ENCODE measurements around the gene ZDHHC12. TPM values are rescaled to one million over a fixed set of nuclear protein-coding genes. Genes with fewer than 3 reads are reported as not detected.

Gene ZDHHC12
- total RNA-seq, 2 donors from 2014 or later = 66.2 to 123 TPM

- TF ChIP-seq POLR2AphosphoS5 (IDR thresholded peaks at IDR 0.05) = no peak
- TF ChIP-seq POLR2A (IDR thresholded peaks at IDR 0.05) = no peak
- TF ChIP-seq CTCF (IDR thresholded peaks at IDR 0.05) = no peak
- H3K4me1 ChIP-seq (replicated peaks) = no peaks in the 10 kb centered on the region
- no peak for DNase-seq (ENCODE audit: low spot score)
- H3K27me3 ChIP-seq (replicated peaks; ENCODE audit: insufficient read depth) = no peaks in the 10 kb centered on the region
- H3K27ac ChIP-seq = no peak overlapping the region
- H3K4me3 ChIP-seq = no peak overlapping the region
- intact Hi-C loops (cut with DNase I) = no loop called here
- H3K36me3 ChIP-seq = no peaks in the 10 kb centered on the region
- H3K9me3 ChIP-seq = no peaks in the 10 kb centered on the region
- 80% methylated on average over 9 of the region's 9 CpGs for WGBS
These were observed 38.9 kb upstream of the ZDHHC12 start for GRCh38 chr9:128762671-128763449.

GRCh38 chr9:128757602-128758001 lies 33.7 kb upstream of the ZDHHC12 start:
- H3K27me3 ChIP-seq (replicated peaks; ENCODE audit: insufficient read depth) = no peaks in the 10 kb centered on the region
- no peak overlapping the region for H3K27ac ChIP-seq
- H3K36me3 ChIP-seq = peaks cover under 1 to 11% of the 10 kb centered on the region in 2 donors
- TF ChIP-seq POLR2A (IDR thresholded peaks at IDR 0.05) = no peak
- no peak for DNase-seq (ENCODE audit: low spot score)
- intact Hi-C loops (cut with DNase I) = no loop called here
- no peak overlapping the region for H3K4me3 ChIP-seq
- no peaks in the 10 kb centered on the region for H3K9me3 ChIP-seq
- H3K4me1 ChIP-seq (replicated peaks) = no peaks in the 10 kb centered on the region
- 72% methylated on average over 6 of the region's 6 CpGs for WGBS

- no peak overlapping the region for H3K4me3 ChIP-seq
- intact Hi-C loops (cut with DNase I) = no loop called here
- no peak for TF ChIP-seq POLR2AphosphoS5 (IDR thresholded peaks at IDR 0.05)
- TF ChIP-seq CTCF (IDR thresholded peaks at IDR 0.05) = no peak
- TF ChIP-seq POLR2A (IDR thresholded peaks at IDR 0.05) = no peak
- WGBS = 95% methylated on average over 13 of the region's 16 CpGs
- DNase-seq (ENCODE audit: low spot score) = no peak
- H3K27ac ChIP-seq = no peak overlapping the region
- H3K9me3 ChIP-seq = no peaks in the 10 kb centered on the region
- no peaks in the 10 kb centered on the region for H3K27me3 ChIP-seq (replicated peaks; ENCODE audit: insufficient read depth)
- H3K4me1 ChIP-seq (replicated peaks) = no peaks in the 10 kb centered on the region
- peaks cover 7 to 21% of the 10 kb centered on the region in 2 donors for H3K36me3 ChIP-seq
These were observed 29.7 kb upstream of the ZDHHC12 start for GRCh38 chr9:128753627-128754026.

- no peak overlapping the region for H3K27ac ChIP-seq
- no peak overlapping the region for H3K4me3 ChIP-seq
- H3K9me3 ChIP-seq = no peaks in the 10 kb centered on the region
- DNase-seq (ENCODE audit: low spot score) = no peak
- intact Hi-C loops (cut with DNase I) = no loop called here
- no peak for TF ChIP-seq CTCF (IDR thresholded peaks at IDR 0.05)
- no peak for TF ChIP-seq POLR2AphosphoS5 (IDR thresholded peaks at IDR 0.05)
- TF ChIP-seq POLR2A (IDR thresholded peaks at IDR 0.05) = no peak
- WGBS = 93% methylated on average over 20 of the region's 22 CpGs
- H3K27me3 ChIP-seq (replicated peaks; ENCODE audit: insufficient read depth) = no peaks in the 10 kb centered on the region
- peaks cover 7 to 21% of the 10 kb centered on the region in 2 donors for H3K36me3 ChIP-seq
- no peaks in the 10 kb centered on the region for H3K4me1 ChIP-seq (replicated peaks)
These were observed 27.1 kb upstream of the ZDHHC12 start for GRCh38 chr9:128750926-128751595.

GRCh38 chr9:128747241-128747640 lies 23.3 kb upstream of the ZDHHC12 start:
- 92% methylated on average over 1 of the region's 1 CpG for WGBS
- Histone ChIP-seq H3K9me3 (no peaks in the 10 kb centered on the region), H3K27me3 (replicated peaks; ENCODE audit: insufficient read depth) (no peaks in the 10 kb centered on the region), H3K4me3 (no peak overlapping the region), H3K27ac (no peak overlapping the region), H3K36me3 (peaks cover 3 to 6% of the 10 kb centered on the region in 2 donors), H3K4me1 (replicated peaks) (no peaks in the 10 kb centered on the region)
- no peak for DNase-seq (ENCODE audit: low spot score)
- TF ChIP-seq POLR2A (IDR thresholded peaks at IDR 0.05) (no peak), CTCF (IDR thresholded peaks at IDR 0.05) (no peak), POLR2AphosphoS5 (IDR thresholded peaks at IDR 0.05) (no peak)
- intact Hi-C loops (cut with DNase I) = no loop called here

Measured in prostate gland (tissue), 2 donors.